Subcutaneous adipose tissue (tissue), 4 donors: ENCODE data around the gene KDM3B. TPM values are rescaled to one million over a fixed set of nuclear protein-coding genes. Genes with fewer than 3 reads are reported as not detected.

Experiments used
- total RNA-seq, 4 donors: library from RNA; depleted of rRNA; stranded (reverse); fragments of >200 nt; gene quantifications; one replicate each; pipeline ENCODE4 v1.1.0, GENCODE V29; 2016
- TF ChIP-seq, protein P1 (sequence below): fragments of 450-650 bp; IDR thresholded peaks from one replicate; pipeline ENCODE4 v1.5.1; 2016; ENCODE audit warnings: low read depth, mild to moderate bottlenecking, control low read depth, antibody characterized with exemption, moderate library complexity

Gene KDM3B, protein sequence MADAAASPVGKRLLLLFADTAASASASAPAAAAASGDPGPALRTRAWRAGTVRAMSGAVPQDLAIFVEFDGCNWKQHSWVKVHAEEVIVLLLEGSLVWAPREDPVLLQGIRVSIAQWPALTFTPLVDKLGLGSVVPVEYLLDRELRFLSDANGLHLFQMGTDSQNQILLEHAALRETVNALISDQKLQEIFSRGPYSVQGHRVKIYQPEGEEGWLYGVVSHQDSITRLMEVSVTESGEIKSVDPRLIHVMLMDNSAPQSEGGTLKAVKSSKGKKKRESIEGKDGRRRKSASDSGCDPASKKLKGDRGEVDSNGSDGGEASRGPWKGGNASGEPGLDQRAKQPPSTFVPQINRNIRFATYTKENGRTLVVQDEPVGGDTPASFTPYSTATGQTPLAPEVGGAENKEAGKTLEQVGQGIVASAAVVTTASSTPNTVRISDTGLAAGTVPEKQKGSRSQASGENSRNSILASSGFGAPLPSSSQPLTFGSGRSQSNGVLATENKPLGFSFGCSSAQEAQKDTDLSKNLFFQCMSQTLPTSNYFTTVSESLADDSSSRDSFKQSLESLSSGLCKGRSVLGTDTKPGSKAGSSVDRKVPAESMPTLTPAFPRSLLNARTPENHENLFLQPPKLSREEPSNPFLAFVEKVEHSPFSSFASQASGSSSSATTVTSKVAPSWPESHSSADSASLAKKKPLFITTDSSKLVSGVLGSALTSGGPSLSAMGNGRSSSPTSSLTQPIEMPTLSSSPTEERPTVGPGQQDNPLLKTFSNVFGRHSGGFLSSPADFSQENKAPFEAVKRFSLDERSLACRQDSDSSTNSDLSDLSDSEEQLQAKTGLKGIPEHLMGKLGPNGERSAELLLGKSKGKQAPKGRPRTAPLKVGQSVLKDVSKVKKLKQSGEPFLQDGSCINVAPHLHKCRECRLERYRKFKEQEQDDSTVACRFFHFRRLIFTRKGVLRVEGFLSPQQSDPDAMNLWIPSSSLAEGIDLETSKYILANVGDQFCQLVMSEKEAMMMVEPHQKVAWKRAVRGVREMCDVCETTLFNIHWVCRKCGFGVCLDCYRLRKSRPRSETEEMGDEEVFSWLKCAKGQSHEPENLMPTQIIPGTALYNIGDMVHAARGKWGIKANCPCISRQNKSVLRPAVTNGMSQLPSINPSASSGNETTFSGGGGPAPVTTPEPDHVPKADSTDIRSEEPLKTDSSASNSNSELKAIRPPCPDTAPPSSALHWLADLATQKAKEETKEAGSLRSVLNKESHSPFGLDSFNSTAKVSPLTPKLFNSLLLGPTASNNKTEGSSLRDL (N-terminal part only)
- total RNA-seq: 10 to 100 TPM; 58.8 to 67.4 (median 62.8) TPM

DNA sequence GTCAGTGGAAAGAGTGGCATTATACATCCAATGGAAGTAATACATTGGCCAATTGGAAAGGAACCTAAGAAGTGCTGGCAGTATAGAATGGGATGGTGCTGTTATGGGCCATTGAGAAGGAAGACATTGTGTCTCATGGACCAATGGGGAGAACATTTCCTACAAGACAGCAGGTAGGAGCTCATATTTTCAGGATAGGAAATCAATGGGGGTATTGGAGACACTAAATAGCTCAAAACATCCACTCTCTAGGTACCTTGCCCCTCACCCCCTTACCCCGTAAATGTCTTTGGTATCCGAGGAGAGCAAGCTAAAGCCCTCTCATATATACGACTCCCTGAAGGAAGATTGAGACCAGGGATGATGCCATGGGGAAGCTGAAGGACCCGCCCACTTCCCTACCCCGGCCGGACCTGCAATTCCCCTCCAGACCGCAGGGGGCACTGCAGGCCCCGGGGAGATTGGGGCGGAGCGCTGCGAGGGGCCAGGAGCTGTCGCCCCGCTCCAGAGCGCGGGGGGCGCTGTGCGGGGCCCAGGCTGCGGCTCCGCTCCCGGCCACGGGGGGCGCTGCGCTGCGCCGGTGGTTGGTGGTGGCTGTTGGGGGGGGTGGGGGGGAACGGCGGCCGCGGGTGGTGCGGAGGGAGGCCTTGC lies at the start of gene KDM3B:
Gene KDM3B, plus strand, starts transcription at position 615 of the 651 bp plus-strand sequence. CDS start 111 bp downstream, outside the sequence.
- TF ChIP-seq, protein P1, sequence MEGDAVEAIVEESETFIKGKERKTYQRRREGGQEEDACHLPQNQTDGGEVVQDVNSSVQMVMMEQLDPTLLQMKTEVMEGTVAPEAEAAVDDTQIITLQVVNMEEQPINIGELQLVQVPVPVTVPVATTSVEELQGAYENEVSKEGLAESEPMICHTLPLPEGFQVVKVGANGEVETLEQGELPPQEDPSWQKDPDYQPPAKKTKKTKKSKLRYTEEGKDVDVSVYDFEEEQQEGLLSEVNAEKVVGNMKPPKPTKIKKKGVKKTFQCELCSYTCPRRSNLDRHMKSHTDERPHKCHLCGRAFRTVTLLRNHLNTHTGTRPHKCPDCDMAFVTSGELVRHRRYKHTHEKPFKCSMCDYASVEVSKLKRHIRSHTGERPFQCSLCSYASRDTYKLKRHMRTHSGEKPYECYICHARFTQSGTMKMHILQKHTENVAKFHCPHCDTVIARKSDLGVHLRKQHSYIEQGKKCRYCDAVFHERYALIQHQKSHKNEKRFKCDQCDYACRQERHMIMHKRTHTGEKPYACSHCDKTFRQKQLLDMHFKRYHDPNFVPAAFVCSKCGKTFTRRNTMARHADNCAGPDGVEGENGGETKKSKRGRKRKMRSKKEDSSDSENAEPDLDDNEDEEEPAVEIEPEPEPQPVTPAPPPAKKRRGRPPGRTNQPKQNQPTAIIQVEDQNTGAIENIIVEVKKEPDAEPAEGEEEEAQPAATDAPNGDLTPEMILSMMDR: no peak

DNA sequence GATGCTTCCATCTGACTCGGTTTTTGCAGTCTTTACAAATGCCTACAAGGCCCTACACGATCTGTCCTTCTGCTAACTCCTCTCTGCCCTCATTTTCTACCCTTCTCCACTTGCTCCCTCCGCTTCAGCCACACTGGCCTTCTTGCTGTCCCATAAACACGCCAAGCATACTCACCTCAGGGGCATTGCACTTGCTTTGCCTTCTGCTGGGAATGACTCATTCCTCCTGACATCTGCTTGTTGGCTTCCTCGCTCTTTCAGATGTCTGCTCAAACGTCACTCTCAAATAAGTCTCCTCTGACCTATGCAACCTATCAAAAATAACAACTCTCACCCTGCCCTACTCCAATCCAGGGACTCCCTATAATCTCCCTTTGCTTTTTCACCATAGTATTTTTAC lies 49.1 kb upstream of the KDM3B start:
- TF ChIP-seq, protein P1: no peak

DNA sequence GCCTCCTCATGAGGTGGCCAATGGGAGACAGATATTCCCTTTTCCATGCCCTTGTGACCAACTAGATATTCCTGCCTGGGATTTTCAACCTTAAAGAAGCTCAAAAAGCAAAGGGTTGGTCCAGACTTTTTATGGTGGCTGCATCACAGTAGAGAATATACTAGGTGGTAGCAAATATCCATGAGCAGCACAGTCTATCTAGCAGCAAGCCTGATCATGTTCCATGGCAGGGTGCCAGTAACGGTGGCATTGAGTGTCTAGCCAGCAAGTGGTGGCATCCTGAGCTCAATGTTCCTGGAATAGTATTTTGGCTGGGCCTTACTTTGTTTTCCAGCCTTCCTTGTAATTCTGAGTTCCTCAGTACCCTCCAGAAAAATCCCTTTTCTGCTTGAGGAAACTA lies 46.7 kb upstream of the KDM3B start:
- TF ChIP-seq, protein P1: no peak

DNA sequence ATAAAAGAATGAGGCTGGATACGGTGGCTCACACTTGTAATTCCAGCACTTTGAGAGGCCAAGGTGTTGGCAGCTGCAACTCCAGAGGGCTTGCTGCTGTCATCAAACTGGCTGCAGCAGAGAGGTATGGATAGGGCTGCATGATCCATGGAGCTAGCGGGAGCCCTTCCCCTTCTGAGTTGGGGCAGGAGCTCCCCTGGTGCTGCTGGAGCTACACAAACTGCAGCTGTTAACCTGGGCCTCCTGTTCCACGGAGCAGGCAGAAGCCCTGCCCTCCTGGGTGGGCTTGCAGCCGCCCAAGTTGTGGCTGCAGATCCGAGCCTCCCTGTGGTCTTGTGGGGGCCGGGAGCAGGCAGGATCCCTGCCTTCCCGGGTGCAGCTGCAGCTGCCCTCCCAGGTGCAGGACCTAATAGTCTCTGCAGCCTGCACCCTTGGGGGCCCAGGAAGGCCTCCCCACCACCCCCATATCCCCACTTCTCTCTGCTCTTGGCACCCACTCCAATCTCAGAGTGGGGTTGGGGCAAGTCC lies 36.7 kb upstream of the KDM3B start:
- TF ChIP-seq, protein P1: no peak

DNA sequence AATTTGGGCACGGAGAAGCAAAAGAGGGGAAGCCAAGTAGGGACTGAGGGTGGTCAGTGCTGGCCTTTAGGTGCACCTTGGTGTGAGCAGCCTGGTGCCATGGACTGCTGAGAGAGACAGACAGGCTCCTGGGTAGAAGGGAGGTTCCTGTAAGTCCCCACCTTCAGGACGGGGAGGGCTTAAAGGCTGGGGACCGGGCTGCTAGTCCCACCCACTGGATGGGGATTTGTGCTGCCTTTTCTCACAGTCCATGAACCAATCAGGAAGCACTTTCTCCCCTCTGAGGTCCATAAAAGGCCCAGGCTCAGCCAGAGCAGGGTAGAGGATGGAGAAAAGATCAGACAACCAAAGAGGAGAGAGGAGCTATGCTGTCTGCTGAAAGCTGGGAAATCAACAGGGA lies 36.1 kb upstream of the KDM3B start:
- TF ChIP-seq, protein P1: no peak

DNA sequence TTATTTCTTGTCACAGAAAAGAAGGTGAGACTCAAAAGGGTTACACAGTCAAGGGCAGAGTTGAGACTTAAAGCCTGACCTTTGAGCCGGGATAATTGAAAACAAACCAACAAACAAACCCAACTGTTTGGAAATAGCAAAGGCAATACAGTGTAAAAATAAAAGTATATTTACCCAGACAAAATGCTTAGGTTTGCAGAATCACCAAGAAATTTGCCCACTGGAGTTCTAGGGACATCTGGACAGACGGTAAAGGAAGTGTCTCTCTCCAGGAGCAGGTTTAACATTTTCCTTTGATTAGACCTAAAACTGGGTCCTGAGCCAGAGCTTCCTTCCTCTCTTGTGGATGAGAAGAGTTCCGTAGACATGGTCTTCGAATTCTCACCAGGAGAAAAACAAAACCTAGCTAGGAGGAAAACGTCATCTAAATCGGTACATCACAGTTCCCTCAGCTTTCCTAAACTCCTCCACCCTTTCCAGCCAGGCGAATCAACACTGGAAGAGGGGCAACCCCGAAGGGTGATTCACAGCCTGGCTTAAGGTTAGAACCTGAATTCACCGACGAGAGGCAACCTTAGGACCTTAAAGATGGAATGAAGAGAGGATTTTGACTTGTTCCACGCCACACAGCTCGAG lies 21.6 kb upstream of the KDM3B start:
- TF ChIP-seq, protein P1: no peak
